ENCODE measurements around the gene TSFM.

TSFM gene

GRCh38 chr12:57832966-57833365 is 50.4 kb downstream of the TSFM start:
- Histone ChIP-seq H3F3A (ENCODE audit: insufficient read depth, low read length) (peaks cover 44% of the 10 kb centered on the region), H2AFZ (ENCODE audit: low read length) (no peak overlapping the region), H3K27me3 (replicated peaks; ENCODE audit: insufficient read depth, low read length) (no peaks in the 10 kb centered on the region), H3K9ac (ENCODE audit: low read length) (no peak overlapping the region), H3K36me3 (replicated peaks; ENCODE audit: insufficient read depth, low read length) (peaks cover 12% of the 10 kb centered on the region; the same call in 1 of the 2 replicates), H3K4me3 (ENCODE audit: low read length) (no peak overlapping the region), H3K4me2 (ENCODE audit: low read depth, low read length) (no peak overlapping the region), H3K9me3 (replicated peaks; ENCODE audit: insufficient read depth, low read length) (no peaks in the 10 kb centered on the region), H4K20me1 (ENCODE audit: insufficient read depth, low read length) (peaks cover 24% of the 10 kb centered on the region; the same call in 1 of the 2 replicates), H3K79me2 (ENCODE audit: low read length) (peaks cover 98% of the 10 kb centered on the region), H3K27ac (ENCODE audit: low read length) (no peak overlapping the region), H3K4me1 (ENCODE audit: low read length) (peaks cover 59% of the 10 kb centered on the region), H3K9me2 (replicated peaks; ENCODE audit: insufficient read depth, low read length) (no peaks in the 10 kb centered on the region)
- TF ChIP-seq EZH2 (optimal IDR thresholded peaks at IDR 0.05; ENCODE audit: low read depth, low read length) (no peak), EZH2phosphoT487 (IDR thresholded peaks at IDR 0.05; ENCODE audit: low read length) (no peak)
- TF ChIP-seq, protein P1, sequence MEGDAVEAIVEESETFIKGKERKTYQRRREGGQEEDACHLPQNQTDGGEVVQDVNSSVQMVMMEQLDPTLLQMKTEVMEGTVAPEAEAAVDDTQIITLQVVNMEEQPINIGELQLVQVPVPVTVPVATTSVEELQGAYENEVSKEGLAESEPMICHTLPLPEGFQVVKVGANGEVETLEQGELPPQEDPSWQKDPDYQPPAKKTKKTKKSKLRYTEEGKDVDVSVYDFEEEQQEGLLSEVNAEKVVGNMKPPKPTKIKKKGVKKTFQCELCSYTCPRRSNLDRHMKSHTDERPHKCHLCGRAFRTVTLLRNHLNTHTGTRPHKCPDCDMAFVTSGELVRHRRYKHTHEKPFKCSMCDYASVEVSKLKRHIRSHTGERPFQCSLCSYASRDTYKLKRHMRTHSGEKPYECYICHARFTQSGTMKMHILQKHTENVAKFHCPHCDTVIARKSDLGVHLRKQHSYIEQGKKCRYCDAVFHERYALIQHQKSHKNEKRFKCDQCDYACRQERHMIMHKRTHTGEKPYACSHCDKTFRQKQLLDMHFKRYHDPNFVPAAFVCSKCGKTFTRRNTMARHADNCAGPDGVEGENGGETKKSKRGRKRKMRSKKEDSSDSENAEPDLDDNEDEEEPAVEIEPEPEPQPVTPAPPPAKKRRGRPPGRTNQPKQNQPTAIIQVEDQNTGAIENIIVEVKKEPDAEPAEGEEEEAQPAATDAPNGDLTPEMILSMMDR (IDR thresholded peaks at IDR 0.05; ENCODE audit: low read length): no peak
- DNase-seq: no peak

DNA sequence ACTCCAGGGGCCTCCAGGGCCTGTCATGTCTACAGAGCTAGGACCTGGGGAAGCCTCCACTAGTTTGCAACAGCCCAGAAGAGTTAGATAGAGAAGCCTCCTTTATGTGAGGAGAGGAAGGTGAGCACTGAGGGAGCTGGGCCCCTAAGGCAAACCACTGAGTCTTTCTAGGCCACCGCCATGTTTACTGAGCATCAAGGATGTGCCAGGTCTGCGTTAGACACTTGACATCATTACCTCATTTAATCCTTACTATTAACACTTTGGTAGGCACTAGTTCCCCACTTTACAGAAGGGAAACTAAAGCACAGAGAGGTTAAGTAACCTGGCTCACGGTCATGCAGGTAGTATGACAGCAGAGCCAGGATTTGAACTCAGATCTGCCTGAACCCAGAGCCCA is 51.1 kb downstream of the TSFM start:
- no peaks in the 10 kb centered on the region for H3K27me3 ChIP-seq (replicated peaks; ENCODE audit: insufficient read depth, low read length)
- no peak overlapping the region for H2AFZ ChIP-seq (ENCODE audit: low read length)
- peaks cover 51% of the 10 kb centered on the region for H3F3A ChIP-seq (ENCODE audit: insufficient read depth, low read length)
- no peak overlapping the region; the same call in 1 of the 2 replicates for H3K27ac ChIP-seq (ENCODE audit: low read length)
- TF ChIP-seq, protein P1 (IDR thresholded peaks at IDR 0.05; ENCODE audit: low read length): no peak
- TF ChIP-seq EZH2 (optimal IDR thresholded peaks at IDR 0.05; ENCODE audit: low read depth, low read length): no peak
- TF ChIP-seq EZH2phosphoT487 (IDR thresholded peaks at IDR 0.05; ENCODE audit: low read length): no peak
- no peak overlapping the region for H3K4me3 ChIP-seq (ENCODE audit: low read length)
- no peak overlapping the region for H3K9ac ChIP-seq (ENCODE audit: low read length)
- peaks cover 28% of the 10 kb centered on the region; the same call in 1 of the 2 replicates for H4K20me1 ChIP-seq (ENCODE audit: insufficient read depth, low read length)
- H3K9me2 ChIP-seq (replicated peaks; ENCODE audit: insufficient read depth, low read length): no peaks in the 10 kb centered on the region
- H3K4me2 ChIP-seq (ENCODE audit: low read depth, low read length): no peak overlapping the region
- H3K4me1 ChIP-seq (ENCODE audit: low read length): peaks cover 66% of the 10 kb centered on the region
- peaks cover 100% of the 10 kb centered on the region for H3K79me2 ChIP-seq (ENCODE audit: low read length)
- H3K36me3 ChIP-seq (replicated peaks; ENCODE audit: insufficient read depth, low read length): peaks cover 7% of the 10 kb centered on the region; the same call in 1 of the 2 replicates
- no peak for DNase-seq
- no peaks in the 10 kb centered on the region for H3K9me3 ChIP-seq (replicated peaks; ENCODE audit: insufficient read depth, low read length)

DNA sequence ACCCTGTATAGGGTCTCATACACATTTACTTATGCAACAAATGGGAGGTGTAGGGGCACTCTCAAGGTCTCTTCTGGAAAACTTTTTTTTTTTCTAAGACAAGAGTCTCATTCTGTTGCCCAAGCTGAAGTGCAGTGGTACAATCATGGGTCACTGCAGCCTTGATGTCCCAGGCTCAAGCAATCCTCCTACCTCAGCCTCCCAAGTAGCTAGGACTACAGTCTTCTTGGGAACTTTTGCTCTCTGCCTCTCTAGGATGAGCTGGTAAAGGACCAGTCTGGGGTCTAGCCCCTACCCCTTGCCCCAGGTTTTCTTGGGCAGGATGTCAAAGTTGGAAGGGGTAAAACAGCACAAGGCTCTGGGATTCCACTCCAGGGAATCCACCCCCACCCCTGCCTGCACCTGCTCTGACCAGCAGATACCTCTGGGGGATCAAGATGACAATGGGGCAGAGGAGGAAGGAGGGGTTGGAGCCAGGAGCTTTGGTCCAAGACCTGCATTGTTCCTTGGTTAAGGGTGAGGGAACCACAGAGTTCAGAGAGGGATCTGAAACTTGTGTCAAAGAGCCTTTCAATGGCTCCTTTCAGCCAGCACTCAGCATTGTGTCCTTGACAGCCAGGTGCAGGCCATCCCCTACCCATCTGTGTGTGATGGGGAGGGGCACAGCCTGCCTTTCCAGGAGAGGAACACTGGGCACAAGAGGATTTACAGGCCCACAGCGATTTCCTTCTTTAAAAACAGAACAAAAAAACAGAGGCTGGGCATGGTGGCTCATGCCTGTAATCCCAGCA is 51.7 kb downstream of the TSFM start:
- no peaks in the 10 kb centered on the region for H3K9me3 ChIP-seq (replicated peaks; ENCODE audit: insufficient read depth, low read length)
- H3K4me2 ChIP-seq (ENCODE audit: low read depth, low read length): peak overlapping the region; percentile 33; the same call in 1 of the 2 replicates
- no peak overlapping the region for H3K9ac ChIP-seq (ENCODE audit: low read length)
- peak; percentile 36 for DNase-seq
- H3K79me2 ChIP-seq (ENCODE audit: low read length): peaks cover 100% of the 10 kb centered on the region
- H3K4me3 ChIP-seq (ENCODE audit: low read length): no peak overlapping the region
- H4K20me1 ChIP-seq (ENCODE audit: insufficient read depth, low read length): peaks cover 27% of the 10 kb centered on the region; the same call in 1 of the 2 replicates
- H3F3A ChIP-seq (ENCODE audit: insufficient read depth, low read length): peaks cover 54% of the 10 kb centered on the region
- H3K4me1 ChIP-seq (ENCODE audit: low read length): peaks cover 72% of the 10 kb centered on the region
- H3K27me3 ChIP-seq (replicated peaks; ENCODE audit: insufficient read depth, low read length): no peaks in the 10 kb centered on the region
- no peaks in the 10 kb centered on the region for H3K9me2 ChIP-seq (replicated peaks; ENCODE audit: insufficient read depth, low read length)
- H2AFZ ChIP-seq (ENCODE audit: low read length): no peak overlapping the region
- TF ChIP-seq EZH2 (optimal IDR thresholded peaks at IDR 0.05; ENCODE audit: low read depth, low read length): no peak
- TF ChIP-seq, protein P1 (IDR thresholded peaks at IDR 0.05; ENCODE audit: low read length): no peak
- TF ChIP-seq EZH2phosphoT487 (IDR thresholded peaks at IDR 0.05; ENCODE audit: low read length): no peak
- H3K36me3 ChIP-seq (replicated peaks; ENCODE audit: insufficient read depth, low read length): peaks cover 2% of the 10 kb centered on the region; the same call in 1 of the 2 replicates
- H3K27ac ChIP-seq (ENCODE audit: low read length): peak overlapping the region; percentile 17; the same call in 1 of the 2 replicates

Measured in MM.1S (cell line).